ENCODE data around the gene PLEKHG3. TPM values are rescaled to one million over a fixed set of nuclear protein-coding genes. Genes with fewer than 3 reads are reported as not detected.

PLEKHG3 gene
- total and polyA plus RNA-seq, 2 of the 13 experiments (the other 11 are each of a cell fraction or from before 2014, with no cell fraction given) = 7.1 to 9.8 TPM

- Histone ChIP-seq H3K27me3 (ENCODE audit: control insufficient read depth in 1 of 2, insufficient read depth in 2 of 2, low read length in 2 of 2) (peaks cover 0 to 21% of the 10 kb centered on the region in 2 experiments; a peak in 2 of 5 replicates), H3K4me2 (ENCODE audit: low read depth, low read length) (no peak overlapping the region), H3K9ac (ENCODE audit: insufficient read depth, low read depth, low read length) (no peak overlapping the region), H3K4me3 (replicated peaks in 1 of 3; ENCODE audit: insufficient read depth in 1 of 3, low read depth in 2 of 3, low read length in 3 of 3) (no peak overlapping the region), H3K4me1 (ENCODE audit: insufficient read depth, low read length) (peaks cover 18% of the 10 kb centered on the region), H4K20me1 (ENCODE audit: insufficient read depth, low read length) (no peaks in the 10 kb centered on the region), H3K9me3 (ENCODE audit: low read length) (no peaks in the 10 kb centered on the region), H2AFZ (ENCODE audit: low read length) (no peak overlapping the region), H3K36me3 (replicated peaks in 1 of 2; ENCODE audit: control insufficient read depth in 1 of 2, insufficient read depth in 2 of 2, low read length in 2 of 2) (no peaks in the 10 kb centered on the region), H3K79me2 (ENCODE audit: insufficient read depth, low read length) (no peaks in the 10 kb centered on the region), H3K27ac (ENCODE audit: extremely low read length, insufficient read depth, low read length) (no peak overlapping the region)
- CTCF ChIA-PET (ENCODE audit: low intra/inter-chr PET ratio, low total read pairs) = no interaction called here
- 38% methylated on average over 3 of the region's 3 CpGs for WGBS (ENCODE audit: low lambda C conversion rate)
- TF ChIP-seq GPBP1L1 (CRISPR knock-in tag; IDR thresholded peaks at IDR 0.05) (no peak), ZBTB4 (CRISPR knock-in tag; IDR thresholded peaks at IDR 0.05; ENCODE audit: borderline replicate concordance) (no peak), HOMEZ (CRISPR knock-in tag; IDR thresholded peaks at IDR 0.05; ENCODE audit: low read depth) (no peak), RXRA (CRISPR knock-in tag; IDR thresholded peaks at IDR 0.05) (no peak), ZNF816 (CRISPR knock-in tag; IDR thresholded peaks at IDR 0.05; ENCODE audit: borderline replicate concordance) (no peak)
- BruUV-seq (replicated peaks) = no TSS peak
- ATAC-seq (no peak), FAIRE-seq (no peak), DNase-seq (ENCODE audit: low spot score) (no peak)
- POLR2A ChIA-PET = no interaction called here
- intact Hi-C loops (cut with micrococcal nuclease; ENCODE audit: unreplicated experiment) = no loop called here
- in situ Hi-C loops (cut with HindIII; ENCODE audit: extremely low pct_ligation_motif_present, low pct_unique_long_range_greater_than_20kb) = no loop called here
Observed at GRCh38 chr14:64676410-64677008, 27.7 kb upstream of the PLEKHG3 start.
